GM12875 (cell line): ENCODE results near the gene C11orf86.

Experiments
- H3K4me3 ChIP-seq: one replicate; pipeline ENCODE4 v1.5.1; 2011; ENCODE audit warnings: low read depth, low read length, control low read depth
- CTCF ChIP-seq: IDR thresholded peaks from 2 replicates; pipeline ENCODE4 v1.5.1; 2011; ENCODE audit warnings: low read depth, mild to moderate bottlenecking, control low read depth, inconsistent platforms, low read length, moderate library complexity, borderline replicate concordance; ENCODE audit not compliant: insufficient read depth

C11orf86 gene

GRCh38 chr11:66974724-66975404 is at the start of gene C11orf86:
Gene C11orf86 (plus strand): TSS chr11:66975304. CDS start chr11:66975363, 59 bp downstream.
- no peak within 1 kb of the TSS for H3K4me3 ChIP-seq
- TF ChIP-seq CTCF = no peak

- no peak for TF ChIP-seq CTCF
- no peak overlapping the region for H3K4me3 ChIP-seq
These were observed 45.4 kb upstream of the C11orf86 start for GRCh38 chr11:66929753-66930152.

- TF ChIP-seq CTCF = no peak
- no peak overlapping the region for H3K4me3 ChIP-seq
These were observed 42.6 kb upstream of the C11orf86 start for GRCh38 chr11:66932543-66932942.

GRCh38 chr11:66933531-66933930 is 41.6 kb upstream of the C11orf86 start:
- TF ChIP-seq CTCF = no peak
- no peak overlapping the region for H3K4me3 ChIP-seq

GRCh38 chr11:66934950-66935779 is 39.9 kb upstream of the C11orf86 start:
- H3K4me3 ChIP-seq = no peak overlapping the region
- TF ChIP-seq CTCF = no peak

GRCh38 chr11:66936311-66936711 is 38.8 kb upstream of the C11orf86 start:
- TF ChIP-seq CTCF = no peak
- no peak overlapping the region for H3K4me3 ChIP-seq
